Activated T-helper 1 cell treated with anti-CD3 and anti-CD28 coated beads, Interleukin-12 subunit alpha, Interleukin-12 subunit beta, Interleukin-2, Interleukin-4 antibody, amounts not matched to agents 30 ng/mL and 10 ng/mL and 1 ng/mL, durations not matched to agents 14 hours and 24 hours and 36 hours (primary cell): ENCODE data around the gene PARM1. TPM values are rescaled to one million over a fixed set of nuclear protein-coding genes. Genes with fewer than 3 reads are reported as not detected.

Source experiments
- DNase-seq: peaks from one replicate; pipeline ENCODE4 v3.0.0; 2021; ENCODE audit warnings: low spot score
- H3K27ac Mint-ChIP-seq: one replicate; pipeline ENCODE4 v1.8.0; 2021; ENCODE audit warnings: mild to moderate bottlenecking, mixed read lengths
- H3K27me3 Mint-ChIP-seq: one replicate; pipeline ENCODE4 v1.8.0; 2022; ENCODE audit warnings: mild to moderate bottlenecking, moderate library complexity, mixed read lengths; ENCODE audit not compliant: insufficient read depth
- H3K36me3 Mint-ChIP-seq: one replicate; pipeline ENCODE4 v1.8.0; 2021; ENCODE audit warnings: low read depth, mixed read lengths
- H3K4me1 Mint-ChIP-seq: one replicate; pipeline ENCODE4 v1.8.0; 2021; ENCODE audit warnings: low read depth, mixed read lengths
- H3K4me3 Mint-ChIP-seq: one replicate; pipeline ENCODE4 v1.8.0; 2021; ENCODE audit warnings: mild to moderate bottlenecking, moderate library complexity, mixed read lengths
- H3K9me3 Mint-ChIP-seq: one replicate; pipeline ENCODE4 v1.8.0; 2021; ENCODE audit warnings: mixed read lengths
- intact Hi-C: fragments of 100-400 bp; cut with micrococcal nuclease; formaldehyde crosslinking; loops from one replicate; pipeline ENCODE4 v1.15.1; 2024
- total RNA-seq: library from RNA; stranded (reverse); gene quantifications from 2 replicates; pipeline ENCODE4 v1.2.3, GENCODE V29; 2022

Gene PARM1
- total RNA-seq, 1 donor from 2014 or later: not detected

- Mint-ChIP-seq H3K36me3 (no peaks in the 10 kb centered on the region), H3K4me3 (no peak overlapping the region), H3K27ac (no peak overlapping the region), H3K4me1 (no peaks in the 10 kb centered on the region), H3K9me3 (no peaks in the 10 kb centered on the region), H3K27me3 (no peaks in the 10 kb centered on the region)
- no peak for DNase-seq
- intact Hi-C loops: no loop called here
Observed at GRCh38 chr4:74948236-74948635, 15.3 kb downstream of the PARM1 start.

DNA sequence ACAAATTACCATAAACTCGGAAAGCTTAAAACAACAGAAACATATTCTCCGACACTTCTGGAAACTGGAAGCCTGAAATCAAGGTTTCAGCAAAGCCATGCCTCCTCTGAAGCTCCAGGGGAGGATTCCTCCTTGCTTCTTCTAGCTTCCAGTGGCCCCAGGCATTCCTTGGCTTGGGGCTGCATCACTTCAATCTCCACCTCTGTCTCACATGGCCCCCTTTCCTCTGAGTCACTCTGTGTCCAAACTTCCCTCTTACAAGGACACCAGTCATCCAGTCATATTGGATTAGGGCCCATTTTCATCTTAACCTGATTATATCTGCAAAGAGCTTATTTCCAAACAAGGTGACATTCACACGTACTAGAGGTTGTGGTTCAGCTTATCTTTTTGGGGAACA, 17.3 kb downstream of the PARM1 start:
- DNase-seq: no peak
- H3K4me3 Mint-ChIP-seq: no peak overlapping the region
- no peaks in the 10 kb centered on the region for H3K9me3 Mint-ChIP-seq
- H3K27me3 Mint-ChIP-seq: no peaks in the 10 kb centered on the region
- H3K36me3 Mint-ChIP-seq: no peaks in the 10 kb centered on the region
- intact Hi-C loops: no loop called here
- H3K4me1 Mint-ChIP-seq: no peaks in the 10 kb centered on the region
- no peak overlapping the region for H3K27ac Mint-ChIP-seq

- H3K4me3 Mint-ChIP-seq: no peak overlapping the region
- intact Hi-C loops: no loop called here
- DNase-seq: no peak
- H3K27ac Mint-ChIP-seq: no peak overlapping the region
- no peaks in the 10 kb centered on the region for H3K4me1 Mint-ChIP-seq
- H3K27me3 Mint-ChIP-seq: no peaks in the 10 kb centered on the region
- no peaks in the 10 kb centered on the region for H3K36me3 Mint-ChIP-seq
- H3K9me3 Mint-ChIP-seq: no peaks in the 10 kb centered on the region
Observed at GRCh38 chr4:74950882-74951281, 18.0 kb downstream of the PARM1 start.

- DNase-seq: no peak
- Mint-ChIP-seq H3K36me3 (no peaks in the 10 kb centered on the region), H3K27ac (no peak overlapping the region), H3K9me3 (no peaks in the 10 kb centered on the region), H3K4me1 (no peaks in the 10 kb centered on the region), H3K4me3 (no peak overlapping the region), H3K27me3 (no peaks in the 10 kb centered on the region)
- intact Hi-C loops: no loop called here
Observed at GRCh38 chr4:74953647-74954046, 20.7 kb downstream of the PARM1 start.

DNA sequence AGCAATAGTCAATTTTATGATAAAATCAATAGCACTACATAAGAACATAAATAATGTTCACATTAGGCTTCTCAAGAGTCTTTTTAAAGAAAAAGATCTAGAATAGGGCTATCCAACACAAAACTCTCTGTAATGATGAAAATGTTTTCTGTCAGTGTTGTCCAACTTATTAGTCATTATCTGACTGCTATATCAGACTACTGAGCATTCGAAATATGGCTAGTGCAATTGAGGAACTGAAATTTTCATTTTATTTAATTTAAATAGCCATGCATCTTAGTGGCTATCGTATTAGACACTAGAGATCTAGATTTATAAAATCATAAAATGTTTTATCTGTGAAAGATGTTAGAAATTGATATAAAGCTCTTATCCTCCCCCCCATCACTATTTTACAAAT, 26.0 kb downstream of the PARM1 start:
- intact Hi-C loops: no loop called here
- Mint-ChIP-seq H3K27ac (no peak overlapping the region), H3K4me3 (no peak overlapping the region), H3K36me3 (no peaks in the 10 kb centered on the region), H3K9me3 (no peaks in the 10 kb centered on the region), H3K27me3 (no peaks in the 10 kb centered on the region), H3K4me1 (no peaks in the 10 kb centered on the region)
- DNase-seq: no peak

DNA sequence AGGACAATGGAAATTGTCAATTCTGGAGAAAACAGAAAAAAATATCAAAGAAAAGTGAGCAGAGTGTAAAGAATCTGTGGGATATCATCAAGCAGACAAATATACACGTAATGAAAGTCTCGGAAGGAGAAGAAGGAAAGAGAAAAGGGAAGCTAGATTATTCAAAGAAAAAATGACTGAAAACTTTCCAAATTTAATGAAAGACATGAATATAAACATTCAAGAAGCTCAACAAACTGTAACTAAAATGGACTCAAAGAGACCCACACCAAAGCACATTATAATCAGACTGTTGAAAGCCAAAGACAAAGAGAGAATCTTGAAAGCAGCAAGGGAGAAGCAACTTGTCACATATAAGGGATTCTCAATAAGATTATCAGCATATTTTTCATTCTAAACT, 28.3 kb downstream of the PARM1 start:
- no peak for DNase-seq

GRCh38 chr4:74962584-74962983, 29.7 kb downstream of the PARM1 start:
- H3K27me3 Mint-ChIP-seq: no peaks in the 10 kb centered on the region
- DNase-seq: no peak
- H3K9me3 Mint-ChIP-seq: no peaks in the 10 kb centered on the region
- H3K27ac Mint-ChIP-seq: no peak overlapping the region
- H3K4me1 Mint-ChIP-seq: no peaks in the 10 kb centered on the region
- no peak overlapping the region for H3K4me3 Mint-ChIP-seq
- intact Hi-C loops: no loop called here
- H3K36me3 Mint-ChIP-seq: no peaks in the 10 kb centered on the region

More for the DNA sequence above, 28.3 kb downstream of the PARM1 start:
- intact Hi-C loops: no loop called here
- no peaks in the 10 kb centered on the region for H3K36me3 Mint-ChIP-seq
- H3K27me3 Mint-ChIP-seq: no peaks in the 10 kb centered on the region
- H3K27ac Mint-ChIP-seq: no peak overlapping the region
- no peak overlapping the region for H3K4me3 Mint-ChIP-seq
- no peaks in the 10 kb centered on the region for H3K4me1 Mint-ChIP-seq
- no peaks in the 10 kb centered on the region for H3K9me3 Mint-ChIP-seq

DNA sequence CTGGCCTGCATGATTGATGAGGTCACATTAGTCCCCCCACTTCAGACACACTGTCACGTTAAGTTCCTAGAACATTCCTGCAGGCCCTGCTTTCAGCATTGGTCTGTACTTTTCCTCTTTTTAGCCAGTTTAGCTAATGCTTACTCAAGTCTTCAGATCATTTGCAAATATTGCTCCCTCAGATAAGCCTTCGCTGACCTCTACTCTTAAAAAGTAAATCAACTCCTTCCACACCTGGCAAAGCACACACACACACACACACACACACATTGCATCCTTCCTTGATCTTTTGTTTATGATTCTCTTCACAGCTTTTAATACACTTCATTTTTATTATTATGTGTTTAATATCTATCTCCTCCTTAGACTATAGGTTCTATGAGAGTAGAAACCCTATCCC, 31.4 kb downstream of the PARM1 start:
- Mint-ChIP-seq H3K4me1 (no peaks in the 10 kb centered on the region), H3K4me3 (no peak overlapping the region), H3K9me3 (no peaks in the 10 kb centered on the region), H3K36me3 (no peaks in the 10 kb centered on the region), H3K27ac (no peak overlapping the region), H3K27me3 (no peaks in the 10 kb centered on the region)
- DNase-seq: no peak
- intact Hi-C loops: no loop called here

DNA sequence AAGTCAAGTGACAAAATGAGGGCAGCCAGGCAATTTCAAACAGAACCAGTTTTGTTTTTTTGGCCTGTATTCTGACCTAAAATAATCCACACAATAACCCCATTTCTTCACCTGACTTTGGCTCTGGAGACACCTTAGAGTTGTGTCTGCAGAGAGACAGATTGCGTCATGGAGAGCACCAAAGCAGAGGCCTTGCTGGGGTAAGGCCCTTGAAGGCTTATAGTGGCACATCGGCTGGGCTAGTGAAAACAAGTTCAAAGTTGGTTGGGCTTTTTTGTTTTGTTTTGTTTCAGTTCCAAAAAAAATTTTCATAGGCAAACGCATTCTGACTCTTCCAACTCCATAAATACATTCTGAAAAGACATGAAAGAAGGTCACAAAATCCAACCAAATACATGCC, 34.4 kb downstream of the PARM1 start:
- H3K27me3 Mint-ChIP-seq: no peaks in the 10 kb centered on the region
- H3K4me3 Mint-ChIP-seq: no peak overlapping the region
- H3K9me3 Mint-ChIP-seq: no peaks in the 10 kb centered on the region
- H3K36me3 Mint-ChIP-seq: no peaks in the 10 kb centered on the region
- H3K27ac Mint-ChIP-seq: no peak overlapping the region
- intact Hi-C loops: no loop called here
- DNase-seq: no peak
- no peaks in the 10 kb centered on the region for H3K4me1 Mint-ChIP-seq

DNA sequence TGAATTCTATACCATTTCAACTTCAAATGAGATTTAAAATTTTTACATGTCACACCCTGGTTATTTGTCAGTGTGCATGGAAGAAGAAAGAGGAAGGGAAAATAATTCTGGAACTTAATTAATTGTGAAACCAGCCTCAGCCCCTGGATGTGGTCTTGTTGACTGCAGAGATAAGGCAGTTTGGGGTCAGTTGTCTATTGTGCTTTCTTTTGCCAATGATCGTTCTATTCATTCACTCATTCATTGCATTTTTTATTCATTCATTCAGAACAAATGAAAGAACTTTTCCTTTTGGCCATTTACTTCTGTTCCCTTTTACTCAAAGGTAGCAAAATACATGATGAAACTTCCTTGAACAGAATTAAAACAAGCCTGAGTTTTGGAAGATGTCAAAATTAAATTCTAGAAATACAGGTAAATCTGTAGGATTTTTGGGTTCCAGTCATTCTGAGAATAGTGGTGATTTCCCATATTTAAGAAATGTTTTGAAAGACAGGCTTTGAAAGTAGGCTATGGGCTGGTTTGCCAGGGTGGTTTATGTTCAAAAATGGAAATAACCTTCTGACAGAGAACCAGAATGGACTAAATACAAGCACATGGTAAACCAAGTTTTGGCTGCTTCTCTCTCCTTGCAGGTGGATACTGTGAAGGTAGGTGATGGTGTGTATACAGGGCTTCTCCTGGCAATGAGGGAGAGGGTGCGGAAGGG, 35.7 kb downstream of the PARM1 start:
- DNase-seq: no peak
- intact Hi-C loops: no loop called here
- H3K27ac Mint-ChIP-seq: no peak overlapping the region
- no peak overlapping the region for H3K4me3 Mint-ChIP-seq
- H3K36me3 Mint-ChIP-seq: no peaks in the 10 kb centered on the region
- no peaks in the 10 kb centered on the region for H3K4me1 Mint-ChIP-seq
- no peaks in the 10 kb centered on the region for H3K27me3 Mint-ChIP-seq
- H3K9me3 Mint-ChIP-seq: no peaks in the 10 kb centered on the region

GRCh38 chr4:74969507-74970474, 36.9 kb downstream of the PARM1 start:
- intact Hi-C loops: no loop called here

DNA sequence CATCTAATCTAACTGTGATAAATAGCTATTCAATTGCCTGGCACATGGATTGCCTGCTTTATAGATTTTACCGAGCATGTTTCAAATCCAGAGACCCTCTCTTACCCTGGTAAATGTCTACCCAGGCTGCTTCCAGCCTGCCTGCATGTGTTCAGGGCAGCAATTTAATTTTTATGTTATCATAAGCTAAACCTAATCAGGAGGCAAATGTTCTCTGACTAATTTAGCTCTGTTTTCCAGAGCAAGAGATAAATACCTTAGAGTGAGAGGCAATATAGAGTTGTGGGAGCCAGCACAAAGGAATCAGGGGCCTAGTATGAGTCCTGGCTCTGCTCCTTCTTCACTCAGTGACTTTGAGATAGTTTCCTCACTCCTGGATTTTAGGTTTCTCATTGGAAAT, 37.7 kb downstream of the PARM1 start:
- Mint-ChIP-seq H3K4me1 (no peaks in the 10 kb centered on the region), H3K4me3 (no peak overlapping the region), H3K9me3 (peaks cover 4% of the 10 kb centered on the region), H3K36me3 (no peaks in the 10 kb centered on the region), H3K27me3 (no peaks in the 10 kb centered on the region), H3K27ac (no peak overlapping the region)
- intact Hi-C loops: no loop called here
- DNase-seq: no peak

More at GRCh38 chr4:74969507-74970474, 36.9 kb downstream of the PARM1 start:
- Mint-ChIP-seq H3K27ac (no peak overlapping the region), H3K9me3 (no peaks in the 10 kb centered on the region), H3K4me1 (no peaks in the 10 kb centered on the region), H3K27me3 (no peaks in the 10 kb centered on the region), H3K36me3 (no peaks in the 10 kb centered on the region), H3K4me3 (no peak overlapping the region)
- no peak for DNase-seq

DNA sequence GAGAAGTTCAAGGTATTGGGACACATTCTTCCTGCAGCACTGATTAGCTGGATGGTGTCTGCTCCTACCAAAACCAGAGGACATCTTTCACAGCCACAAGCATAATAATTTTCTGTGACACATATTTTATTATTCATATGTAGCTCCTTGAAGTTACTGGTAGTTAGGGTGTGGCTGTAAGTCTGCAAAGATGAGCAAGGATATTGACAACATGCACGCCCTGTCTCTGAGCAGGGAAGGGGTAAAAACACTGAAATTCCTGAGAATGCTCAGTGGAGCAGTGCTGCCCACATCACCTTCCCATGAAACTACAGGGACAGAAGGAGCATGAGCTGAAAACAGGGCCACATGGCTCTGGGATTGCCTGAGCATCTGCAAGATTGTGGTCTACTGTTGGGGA, 38.9 kb downstream of the PARM1 start:
- no peaks in the 10 kb centered on the region for H3K36me3 Mint-ChIP-seq
- no peak for DNase-seq
- H3K4me3 Mint-ChIP-seq: no peak overlapping the region
- no peaks in the 10 kb centered on the region for H3K27me3 Mint-ChIP-seq
- no peaks in the 10 kb centered on the region for H3K4me1 Mint-ChIP-seq
- intact Hi-C loops: no loop called here
- peaks cover 4% of the 10 kb centered on the region for H3K9me3 Mint-ChIP-seq
- H3K27ac Mint-ChIP-seq: no peak overlapping the region
